ENCODE data around the gene IL17RA. TPM values are rescaled to one million over a fixed set of nuclear protein-coding genes. Genes with fewer than 3 reads are reported as not detected.

The IL17RA gene
- total RNA-seq, 1 experiment from 2014 or later = 6.9 TPM

DNA sequence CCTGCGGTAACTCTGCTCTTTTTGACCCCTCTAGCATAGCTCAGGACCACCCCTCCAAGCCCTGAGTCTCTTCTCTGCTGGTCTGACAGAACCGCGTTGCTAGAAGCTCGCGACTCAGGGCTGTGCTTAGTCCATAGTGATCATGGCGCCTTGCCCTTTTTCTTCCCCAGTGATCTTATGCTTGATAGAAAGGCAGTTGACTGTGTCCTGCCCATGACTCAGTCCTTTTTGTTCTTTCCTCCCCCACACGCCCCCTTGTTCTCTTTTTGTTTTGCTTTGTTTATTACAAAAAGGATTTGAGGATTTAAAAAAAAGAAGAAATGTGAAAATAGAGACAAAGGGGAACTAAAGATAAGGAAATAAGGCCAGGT lies 17.5 kb downstream of the IL17RA start:
- peak; percentile 14 for DNase-seq (ENCODE audit: low read depth)
- in situ Hi-C loops (cut with HindIII; ENCODE audit: low pct_unique_long_range_greater_than_20kb, low sequenced_read_pairs) = no loop called here

DNA sequence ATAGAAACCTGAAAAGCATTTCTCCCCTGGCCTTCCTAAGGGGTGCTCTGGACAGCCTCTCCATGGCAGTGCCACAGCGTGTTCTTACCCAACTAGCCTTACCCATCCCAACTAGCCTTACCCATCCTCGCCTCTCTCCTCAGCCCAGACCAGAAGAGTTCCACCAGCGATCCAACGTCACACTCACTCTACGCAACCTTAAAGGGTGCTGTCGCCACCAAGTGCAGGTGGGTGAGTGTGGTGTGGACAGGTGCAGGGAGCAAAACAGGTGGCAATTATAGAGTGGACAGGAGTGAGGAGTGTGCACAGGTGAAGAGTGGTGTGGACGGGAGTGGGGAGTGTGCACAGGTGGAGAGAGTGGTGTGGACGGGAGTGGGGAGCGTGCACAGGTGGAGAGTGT lies 18.6 kb downstream of the IL17RA start:
- in situ Hi-C loops (cut with HindIII; ENCODE audit: low pct_unique_long_range_greater_than_20kb, low sequenced_read_pairs) = no loop called here
- no peak for DNase-seq (ENCODE audit: low read depth)

DNA sequence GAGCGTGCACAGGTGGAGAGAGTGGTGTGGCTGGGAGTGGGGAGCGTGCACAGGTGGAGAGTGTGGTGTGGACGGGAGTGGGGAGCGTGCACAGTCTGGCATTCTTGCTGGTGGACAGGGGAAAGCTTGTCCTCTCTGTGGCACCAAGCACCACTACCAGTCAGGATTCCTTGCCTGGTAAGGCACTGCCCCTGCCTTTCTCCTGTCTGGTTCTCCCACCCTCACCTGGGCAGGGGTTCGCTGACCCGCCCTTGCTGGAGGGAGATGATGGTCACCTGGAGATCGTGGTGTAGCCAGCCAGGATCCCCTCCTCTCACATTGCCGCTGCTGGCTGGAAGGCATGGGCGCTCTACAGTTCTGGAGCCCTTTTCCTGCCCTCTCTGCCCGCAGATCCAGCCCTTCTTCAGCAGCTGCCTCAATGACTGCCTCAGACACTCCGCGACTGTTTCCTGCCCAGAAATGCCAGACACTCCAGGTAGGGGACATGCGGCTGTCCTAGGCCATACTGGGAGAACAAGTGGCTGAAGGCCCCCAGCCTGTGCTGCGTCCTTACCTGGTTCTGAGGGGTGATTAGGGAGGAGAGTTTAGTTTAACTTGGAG lies 19.6 kb downstream of the IL17RA start:
- in situ Hi-C loops (cut with HindIII; ENCODE audit: low pct_unique_long_range_greater_than_20kb, low sequenced_read_pairs) = no loop called here
- no peak for DNase-seq (ENCODE audit: low read depth)

DNA sequence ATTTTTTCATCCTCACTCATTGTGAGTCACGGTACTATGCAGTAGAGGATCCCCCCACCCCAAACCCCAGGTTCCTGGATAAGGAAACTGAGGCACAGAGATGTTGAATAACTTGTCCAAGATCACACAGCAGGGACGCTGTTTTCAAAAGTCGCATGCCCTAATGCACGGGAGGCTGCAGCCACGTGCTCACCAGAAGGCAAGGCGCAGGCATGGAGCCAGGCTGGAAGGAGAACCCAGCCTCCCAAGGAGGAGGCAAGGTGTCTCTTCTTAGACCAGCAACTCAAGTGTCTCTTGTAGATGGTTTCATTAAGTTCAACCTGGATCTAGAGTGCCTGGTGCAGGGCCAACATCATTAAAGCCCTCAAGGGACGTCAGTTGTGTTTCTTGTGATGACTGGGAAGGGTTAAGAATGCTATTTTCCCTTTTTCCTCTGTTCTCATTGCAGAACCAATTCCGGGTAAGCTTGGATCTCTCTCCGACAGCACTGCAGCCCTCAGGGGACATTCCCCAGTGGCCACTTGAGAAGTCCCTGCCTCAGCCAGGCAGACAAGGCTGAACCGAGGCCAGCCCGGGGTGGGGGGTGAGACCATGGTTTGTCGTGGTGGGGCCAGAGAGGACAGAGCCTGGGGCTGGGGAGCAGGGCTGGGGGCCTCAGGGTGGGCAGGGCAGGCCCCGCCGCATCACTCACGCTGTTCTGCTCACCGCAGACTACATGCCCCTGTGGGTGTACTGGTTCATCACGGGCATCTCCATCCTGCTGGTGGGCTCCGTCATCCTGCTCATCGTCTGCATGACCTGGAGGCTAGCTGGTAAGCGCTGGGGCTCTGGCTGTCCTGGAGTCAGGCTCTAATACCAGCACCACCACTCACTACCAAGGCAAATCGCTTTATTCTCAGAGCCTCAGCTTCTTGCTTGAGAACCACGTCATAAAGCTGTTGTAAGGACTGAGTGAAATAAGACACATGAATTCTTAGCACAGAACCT lies 20.6 kb downstream of the IL17RA start:
- in situ Hi-C loops (cut with HindIII; ENCODE audit: low pct_unique_long_range_greater_than_20kb, low sequenced_read_pairs) = no loop called here
- DNase-seq (ENCODE audit: low read depth) = no peak

GRCh38 chr22:17106161-17106784 lies 21.5 kb downstream of the IL17RA start:
- in situ Hi-C loops (cut with HindIII; ENCODE audit: low pct_unique_long_range_greater_than_20kb, low sequenced_read_pairs) = no loop called here

GRCh38 chr22:17106785-17107546 lies 22.2 kb downstream of the IL17RA start:
- no peak for DNase-seq (ENCODE audit: low read depth)
- in situ Hi-C loops (cut with HindIII; ENCODE audit: low pct_unique_long_range_greater_than_20kb, low sequenced_read_pairs) = no loop called here

More at GRCh38 chr22:17106161-17106784, 21.5 kb downstream of the IL17RA start:
- DNase-seq (ENCODE audit: low read depth) = no peak

- no peak for DNase-seq (ENCODE audit: low read depth)
- in situ Hi-C loops (cut with HindIII; ENCODE audit: low pct_unique_long_range_greater_than_20kb, low sequenced_read_pairs) = no loop called here
Observed at GRCh38 chr22:17107547-17107810, 22.7 kb downstream of the IL17RA start.

GRCh38 chr22:17108256-17109112 lies 23.7 kb downstream of the IL17RA start:
- no peak for DNase-seq (ENCODE audit: low read depth)
- in situ Hi-C loops (cut with HindIII; ENCODE audit: low pct_unique_long_range_greater_than_20kb, low sequenced_read_pairs) = no loop called here

- in situ Hi-C loops (cut with HindIII; ENCODE audit: low pct_unique_long_range_greater_than_20kb, low sequenced_read_pairs) = no loop called here
- no peak for DNase-seq (ENCODE audit: low read depth)
Observed at GRCh38 chr22:17109113-17109865, 24.5 kb downstream of the IL17RA start.

DNA sequence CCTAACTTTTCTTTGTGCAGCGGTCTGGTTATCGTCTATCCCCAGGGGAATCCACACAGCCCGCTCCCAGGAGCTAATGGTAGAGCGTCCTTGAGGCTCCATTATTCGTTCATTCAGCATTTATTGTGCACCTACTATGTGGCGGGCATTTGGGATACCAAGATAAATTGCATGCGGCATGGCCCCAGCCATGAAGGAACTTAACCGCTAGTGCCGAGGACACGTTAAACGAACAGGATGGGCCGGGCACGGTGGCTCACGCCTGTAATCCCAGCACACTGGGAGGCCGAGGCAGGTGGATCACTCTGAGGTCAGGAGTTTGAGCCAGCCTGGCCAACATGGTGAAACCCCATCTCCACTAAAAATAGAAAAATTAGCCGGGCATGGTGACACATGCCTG lies 25.2 kb downstream of the IL17RA start:
- in situ Hi-C loops (cut with HindIII; ENCODE audit: low pct_unique_long_range_greater_than_20kb, low sequenced_read_pairs) = no loop called here
- no peak for DNase-seq (ENCODE audit: low read depth)

- DNase-seq (ENCODE audit: low read depth) = no peak
- in situ Hi-C loops (cut with HindIII; ENCODE audit: low pct_unique_long_range_greater_than_20kb, low sequenced_read_pairs) = no loop called here
Observed at GRCh38 chr22:17110791-17111550, 26.2 kb downstream of the IL17RA start.

DNA sequence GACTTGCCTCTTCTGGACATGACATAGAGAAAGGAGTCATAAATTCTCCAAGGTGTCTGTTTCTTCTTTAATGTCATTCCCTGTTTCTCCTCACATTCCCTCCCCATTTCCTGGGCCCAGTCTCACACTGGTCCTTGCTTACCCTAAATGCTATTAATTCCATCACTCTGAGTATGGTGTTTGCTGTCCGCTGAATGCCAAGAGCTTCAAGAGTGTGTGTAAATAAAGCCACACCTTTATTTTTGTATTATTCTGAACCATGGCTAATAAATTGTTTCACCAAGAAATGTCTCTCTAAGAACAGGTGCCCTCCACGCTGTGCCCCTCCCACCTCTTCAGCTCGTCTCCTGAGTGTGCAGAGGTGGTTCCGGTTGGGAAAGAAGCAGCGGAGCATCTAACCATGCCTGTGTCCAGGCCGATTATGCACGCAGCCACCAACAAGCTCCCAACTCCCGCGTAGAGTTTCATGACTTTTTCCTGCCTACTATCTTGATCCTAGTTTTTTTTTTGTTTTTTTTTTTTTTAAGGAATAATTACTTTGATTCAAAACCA lies 27.8 kb downstream of the IL17RA start:
- in situ Hi-C loops (cut with HindIII; ENCODE audit: low pct_unique_long_range_greater_than_20kb, low sequenced_read_pairs) = no loop called here
- DNase-seq (ENCODE audit: low read depth) = peak; percentile 27

DNA sequence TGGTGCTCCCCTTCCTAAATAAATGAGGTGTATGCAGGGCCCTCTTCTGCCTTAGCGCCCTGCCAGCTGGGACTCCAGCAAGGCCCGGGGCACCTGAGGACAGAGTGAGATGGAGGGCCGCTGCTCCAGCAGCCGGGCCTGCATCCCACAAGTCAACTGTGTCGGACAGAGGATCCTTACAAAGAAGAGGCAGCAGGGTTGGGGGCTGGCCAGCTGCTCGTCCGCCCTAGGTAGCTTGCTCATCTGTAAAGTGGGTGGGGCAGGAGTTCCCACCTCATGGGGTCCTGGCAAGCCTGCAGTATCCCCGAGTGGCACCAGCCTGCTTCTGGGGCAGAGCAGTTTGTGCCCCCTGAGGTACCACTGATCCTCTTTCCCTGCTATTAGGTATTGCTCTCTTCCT lies 28.8 kb downstream of the IL17RA start:
- in situ Hi-C loops (cut with HindIII; ENCODE audit: low pct_unique_long_range_greater_than_20kb, low sequenced_read_pairs) = no loop called here
- no peak for DNase-seq (ENCODE audit: low read depth)

GRCh38 chr22:17114173-17114897 lies 29.5 kb downstream of the IL17RA start:
- in situ Hi-C loops (cut with HindIII; ENCODE audit: low pct_unique_long_range_greater_than_20kb, low sequenced_read_pairs) = no loop called here
- DNase-seq (ENCODE audit: low read depth) = no peak

DNA sequence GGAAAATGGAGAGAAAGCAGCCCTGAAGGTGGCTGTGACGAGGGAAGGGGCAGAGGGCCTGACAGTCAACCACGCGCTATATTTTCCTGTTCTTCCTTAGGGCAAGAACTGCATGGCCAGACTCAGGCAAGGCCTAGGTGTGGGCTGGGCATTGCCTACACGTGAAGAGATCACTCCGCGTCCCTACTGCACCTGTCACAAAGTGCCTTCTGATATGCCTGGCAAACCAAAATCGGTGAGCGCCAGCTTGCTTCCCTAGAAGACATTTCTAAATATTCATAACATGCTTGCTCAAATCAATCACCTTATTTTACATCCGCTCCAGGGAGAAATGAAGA lies 30.1 kb downstream of the IL17RA start:
- in situ Hi-C loops (cut with HindIII; ENCODE audit: low pct_unique_long_range_greater_than_20kb, low sequenced_read_pairs) = no loop called here
- no peak for DNase-seq (ENCODE audit: low read depth)

GRCh38 chr22:17115236-17115635 lies 30.4 kb downstream of the IL17RA start:
- no peak for DNase-seq (ENCODE audit: low read depth)
- in situ Hi-C loops (cut with HindIII; ENCODE audit: low pct_unique_long_range_greater_than_20kb, low sequenced_read_pairs) = no loop called here

Measured in Caki2 (cell line).